ENCODE measurements around the gene ARHGAP19.
A peak's percentile ranks its signal among the peaks of the same experiment; 100 is the strongest.

Gene ARHGAP19

GRCh38 chr10:97228130-97228774, 64.2 kb downstream of the ARHGAP19 start:
- Histone ChIP-seq H3K27me3 (ENCODE audit: insufficient read depth, low read length) (no peaks in the 10 kb centered on the region), H3K79me2 (ENCODE audit: control insufficient read depth, insufficient read depth, low read length, unreplicated experiment) (no peaks in the 10 kb centered on the region), H3K27ac (ENCODE audit: low read depth, low read length) (no peak overlapping the region), H3K4me3 (ENCODE audit: low read depth, low read length) (no peak overlapping the region), H3K36me3 (ENCODE audit: insufficient read depth, low read length) (no peaks in the 10 kb centered on the region), H3K4me1 (ENCODE audit: control insufficient read depth, insufficient read depth, low read length, unreplicated experiment) (peaks cover 31% of the 10 kb centered on the region), H2AFZ (ENCODE audit: low read length, unreplicated experiment) (no peak overlapping the region)

GRCh38 chr10:97226398-97226797, 66.0 kb downstream of the ARHGAP19 start:
- Histone ChIP-seq H3K27me3 (ENCODE audit: insufficient read depth, low read length) (no peaks in the 10 kb centered on the region), H3K36me3 (ENCODE audit: insufficient read depth, low read length) (no peaks in the 10 kb centered on the region), H3K4me1 (ENCODE audit: control insufficient read depth, insufficient read depth, low read length, unreplicated experiment) (peaks cover 31% of the 10 kb centered on the region), H3K27ac (ENCODE audit: low read depth, low read length) (no peak overlapping the region), H2AFZ (ENCODE audit: low read length, unreplicated experiment) (no peak overlapping the region), H3K79me2 (ENCODE audit: control insufficient read depth, insufficient read depth, low read length, unreplicated experiment) (no peaks in the 10 kb centered on the region), H3K4me3 (ENCODE audit: low read depth, low read length) (no peak overlapping the region)

- Histone ChIP-seq H3K27me3 (ENCODE audit: insufficient read depth, low read length) (no peaks in the 10 kb centered on the region), H3K36me3 (ENCODE audit: insufficient read depth, low read length) (no peaks in the 10 kb centered on the region), H2AFZ (ENCODE audit: low read length, unreplicated experiment) (no peak overlapping the region), H3K4me1 (ENCODE audit: control insufficient read depth, insufficient read depth, low read length, unreplicated experiment) (peaks cover 24% of the 10 kb centered on the region), H3K79me2 (ENCODE audit: control insufficient read depth, insufficient read depth, low read length, unreplicated experiment) (no peaks in the 10 kb centered on the region), H3K4me3 (ENCODE audit: low read depth, low read length) (no peak overlapping the region), H3K27ac (ENCODE audit: low read depth, low read length) (no peak overlapping the region)
Observed at GRCh38 chr10:97224483-97225435, 67.7 kb downstream of the ARHGAP19 start.

GRCh38 chr10:97222326-97222961, 70.0 kb downstream of the ARHGAP19 start:
- H3K79me2 ChIP-seq (ENCODE audit: control insufficient read depth, insufficient read depth, low read length, unreplicated experiment) = no peaks in the 10 kb centered on the region
- H3K27me3 ChIP-seq (ENCODE audit: insufficient read depth, low read length) = no peaks in the 10 kb centered on the region
- H3K27ac ChIP-seq (ENCODE audit: low read depth, low read length) = no peak overlapping the region
- peaks cover 19% of the 10 kb centered on the region for H3K4me1 ChIP-seq (ENCODE audit: control insufficient read depth, insufficient read depth, low read length, unreplicated experiment)
- H3K36me3 ChIP-seq (ENCODE audit: insufficient read depth, low read length) = no peaks in the 10 kb centered on the region
- H2AFZ ChIP-seq (ENCODE audit: low read length, unreplicated experiment) = no peak overlapping the region
- no peak overlapping the region for H3K4me3 ChIP-seq (ENCODE audit: low read depth, low read length)

- Histone ChIP-seq H3K4me1 (ENCODE audit: control insufficient read depth, insufficient read depth, low read length, unreplicated experiment) (peaks cover 19% of the 10 kb centered on the region), H3K36me3 (ENCODE audit: insufficient read depth, low read length) (no peaks in the 10 kb centered on the region), H3K4me3 (ENCODE audit: low read depth, low read length) (no peak overlapping the region), H3K27ac (ENCODE audit: low read depth, low read length) (no peak overlapping the region), H2AFZ (ENCODE audit: low read length, unreplicated experiment) (no peak overlapping the region), H3K27me3 (ENCODE audit: insufficient read depth, low read length) (no peaks in the 10 kb centered on the region), H3K79me2 (ENCODE audit: control insufficient read depth, insufficient read depth, low read length, unreplicated experiment) (no peaks in the 10 kb centered on the region)
Observed at GRCh38 chr10:97220355-97220754, 72.1 kb downstream of the ARHGAP19 start.

- no peaks in the 10 kb centered on the region for H3K36me3 ChIP-seq (ENCODE audit: insufficient read depth, low read length)
- peaks cover 8% of the 10 kb centered on the region for H3K4me1 ChIP-seq (ENCODE audit: control insufficient read depth, insufficient read depth, low read length, unreplicated experiment)
- peak overlapping the region; percentile 54 for H3K27ac ChIP-seq (ENCODE audit: low read depth, low read length)
- no peak overlapping the region for H2AFZ ChIP-seq (ENCODE audit: low read length, unreplicated experiment)
- no peak overlapping the region for H3K4me3 ChIP-seq (ENCODE audit: low read depth, low read length)
- no peaks in the 10 kb centered on the region for H3K27me3 ChIP-seq (ENCODE audit: insufficient read depth, low read length)
- no peaks in the 10 kb centered on the region for H3K79me2 ChIP-seq (ENCODE audit: control insufficient read depth, insufficient read depth, low read length, unreplicated experiment)
Observed at GRCh38 chr10:97217299-97217698, 75.1 kb downstream of the ARHGAP19 start.

GRCh38 chr10:97215619-97216260, 76.7 kb downstream of the ARHGAP19 start:
- H3K4me1 ChIP-seq (ENCODE audit: control insufficient read depth, insufficient read depth, low read length, unreplicated experiment) = peaks cover 8% of the 10 kb centered on the region
- no peaks in the 10 kb centered on the region for H3K79me2 ChIP-seq (ENCODE audit: control insufficient read depth, insufficient read depth, low read length, unreplicated experiment)
- H2AFZ ChIP-seq (ENCODE audit: low read length, unreplicated experiment) = no peak overlapping the region
- no peaks in the 10 kb centered on the region for H3K36me3 ChIP-seq (ENCODE audit: insufficient read depth, low read length)
- no peak overlapping the region for H3K27ac ChIP-seq (ENCODE audit: low read depth, low read length)
- H3K4me3 ChIP-seq (ENCODE audit: low read depth, low read length) = no peak overlapping the region
- H3K27me3 ChIP-seq (ENCODE audit: insufficient read depth, low read length) = no peaks in the 10 kb centered on the region

- H3K36me3 ChIP-seq (ENCODE audit: insufficient read depth, low read length) = no peaks in the 10 kb centered on the region
- H3K4me1 ChIP-seq (ENCODE audit: control insufficient read depth, insufficient read depth, low read length, unreplicated experiment) = peaks cover 8% of the 10 kb centered on the region
Observed at GRCh38 chr10:97213431-97213830, 79.0 kb downstream of the ARHGAP19 start.

GRCh38 chr10:97211229-97211628, 81.2 kb downstream of the ARHGAP19 start:
- no peak overlapping the region for H2AFZ ChIP-seq (ENCODE audit: low read length, unreplicated experiment)
- peaks cover 22% of the 10 kb centered on the region for H3K27me3 ChIP-seq (ENCODE audit: insufficient read depth, low read length)
- no peaks in the 10 kb centered on the region for H3K4me1 ChIP-seq (ENCODE audit: control insufficient read depth, insufficient read depth, low read length, unreplicated experiment)
- H3K4me3 ChIP-seq (ENCODE audit: low read depth, low read length) = no peak overlapping the region
- no peaks in the 10 kb centered on the region for H3K36me3 ChIP-seq (ENCODE audit: insufficient read depth, low read length)
- H3K79me2 ChIP-seq (ENCODE audit: control insufficient read depth, insufficient read depth, low read length, unreplicated experiment) = no peaks in the 10 kb centered on the region
- H3K27ac ChIP-seq (ENCODE audit: low read depth, low read length) = no peak overlapping the region

More at GRCh38 chr10:97213431-97213830, 79.0 kb downstream of the ARHGAP19 start:
- Histone ChIP-seq H3K4me3 (ENCODE audit: low read depth, low read length) (no peak overlapping the region), H3K27me3 (ENCODE audit: insufficient read depth, low read length) (peaks cover 6% of the 10 kb centered on the region), H2AFZ (ENCODE audit: low read length, unreplicated experiment) (no peak overlapping the region), H3K27ac (ENCODE audit: low read depth, low read length) (no peak overlapping the region), H3K79me2 (ENCODE audit: control insufficient read depth, insufficient read depth, low read length, unreplicated experiment) (no peaks in the 10 kb centered on the region)

GRCh38 chr10:97210543-97210960, 81.9 kb downstream of the ARHGAP19 start:
- no peaks in the 10 kb centered on the region for H3K4me1 ChIP-seq (ENCODE audit: control insufficient read depth, insufficient read depth, low read length, unreplicated experiment)
- no peak overlapping the region for H3K4me3 ChIP-seq (ENCODE audit: low read depth, low read length)
- H3K27me3 ChIP-seq (ENCODE audit: insufficient read depth, low read length) = peaks cover 25% of the 10 kb centered on the region
- no peaks in the 10 kb centered on the region for H3K36me3 ChIP-seq (ENCODE audit: insufficient read depth, low read length)
- no peaks in the 10 kb centered on the region for H3K79me2 ChIP-seq (ENCODE audit: control insufficient read depth, insufficient read depth, low read length, unreplicated experiment)
- no peak overlapping the region for H2AFZ ChIP-seq (ENCODE audit: low read length, unreplicated experiment)
- H3K27ac ChIP-seq (ENCODE audit: low read depth, low read length) = no peak overlapping the region
